ENCODE results near the gene ID2. TPM values are rescaled to one million over a fixed set of nuclear protein-coding genes. Genes with fewer than 3 reads are reported as not detected.

The ID2 gene
- total and polyA plus RNA-seq, 2 of the 13 experiments (the other 11 are each of a cell fraction or from before 2014, with no cell fraction given): 214 to 719 TPM

DNA sequence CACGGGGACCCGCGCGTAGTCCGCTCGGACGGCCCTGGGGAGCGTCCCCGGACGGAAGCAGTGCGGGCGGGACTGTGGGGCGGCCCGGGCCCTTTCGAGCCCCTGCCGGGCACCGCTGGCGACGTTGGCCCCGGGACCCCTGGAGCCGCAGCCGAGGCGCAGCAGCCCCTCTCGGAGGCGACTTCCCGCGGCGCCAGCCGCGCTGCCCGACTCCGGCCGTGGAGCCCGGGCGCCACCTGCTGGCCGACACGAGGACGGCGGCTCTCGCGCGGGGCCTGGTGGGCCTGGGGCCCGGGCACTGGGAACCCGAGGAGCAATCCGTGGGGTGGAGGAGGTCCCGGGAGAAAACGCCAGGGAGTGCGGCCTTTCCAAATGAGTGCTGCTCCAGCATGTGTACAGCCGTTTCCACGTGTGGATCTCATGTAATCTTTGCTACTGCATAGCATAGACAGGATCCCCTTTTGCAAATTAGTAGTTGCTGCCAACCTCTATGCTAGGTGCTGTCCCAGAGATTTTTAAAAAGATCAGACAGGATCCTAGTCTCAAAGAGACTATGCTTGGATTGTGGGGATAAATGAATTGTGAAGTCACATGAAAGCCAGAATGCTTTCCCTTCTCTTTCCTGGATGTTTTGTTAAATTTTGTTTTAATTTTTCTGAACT is 4.0 kb downstream of the ID2 start (continued):
- TF ChIP-seq EHMT2 (IDR thresholded peaks at IDR 0.05; ENCODE audit: borderline replicate concordance, low read depth, low read length): no peak
- 0 out of 2 replicates have a peak, but pooled peaks have one; percentile 48 for TF ChIP-seq ZSCAN31 (CRISPR knock-in tag; IDR thresholded peaks at IDR 0.05; ENCODE audit: low read depth)
- TF ChIP-seq, protein P1, sequence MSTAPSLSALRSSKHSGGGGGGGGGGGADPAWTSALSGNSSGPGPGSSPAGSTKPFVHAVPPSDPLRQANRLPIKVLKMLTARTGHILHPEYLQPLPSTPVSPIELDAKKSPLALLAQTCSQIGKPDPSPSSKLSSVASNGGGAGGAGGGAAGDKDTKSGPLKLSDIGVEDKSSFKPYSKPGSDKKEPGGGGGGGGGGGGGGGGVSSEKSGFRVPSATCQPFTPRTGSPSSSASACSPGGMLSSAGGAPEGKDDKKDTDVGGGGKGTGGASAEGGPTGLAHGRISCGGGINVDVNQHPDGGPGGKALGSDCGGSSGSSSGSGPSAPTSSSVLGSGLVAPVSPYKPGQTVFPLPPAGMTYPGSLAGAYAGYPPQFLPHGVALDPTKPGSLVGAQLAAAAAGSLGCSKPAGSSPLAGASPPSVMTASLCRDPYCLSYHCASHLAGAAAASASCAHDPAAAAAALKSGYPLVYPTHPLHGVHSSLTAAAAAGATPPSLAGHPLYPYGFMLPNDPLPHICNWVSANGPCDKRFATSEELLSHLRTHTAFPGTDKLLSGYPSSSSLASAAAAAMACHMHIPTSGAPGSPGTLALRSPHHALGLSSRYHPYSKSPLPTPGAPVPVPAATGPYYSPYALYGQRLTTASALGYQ (CRISPR knock-in tag; IDR thresholded peaks at IDR 0.05): no peak
- no peak; the same call in 1 of the 2 replicates for TF ChIP-seq REXO4 (CRISPR knock-in tag; IDR thresholded peaks at IDR 0.05; ENCODE audit: borderline replicate concordance)
- no peak for TF ChIP-seq EZH2 (conservative IDR thresholded peaks at IDR 0.05; ENCODE audit: low read depth, low read length)
- no peak for TF ChIP-seq SOX6 (IDR thresholded peaks at IDR 0.05)
- TF ChIP-seq SOX6 (CRISPR knock-in tag; IDR thresholded peaks at IDR 0.05): peak; percentile 41; the same call in 1 of the 2 replicates
- TF ChIP-seq, protein P2, sequence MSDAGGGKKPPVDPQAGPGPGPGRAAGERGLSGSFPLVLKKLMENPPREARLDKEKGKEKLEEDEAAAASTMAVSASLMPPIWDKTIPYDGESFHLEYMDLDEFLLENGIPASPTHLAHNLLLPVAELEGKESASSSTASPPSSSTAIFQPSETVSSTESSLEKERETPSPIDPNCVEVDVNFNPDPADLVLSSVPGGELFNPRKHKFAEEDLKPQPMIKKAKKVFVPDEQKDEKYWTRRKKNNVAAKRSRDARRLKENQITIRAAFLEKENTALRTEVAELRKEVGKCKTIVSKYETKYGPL (CRISPR knock-in tag; IDR thresholded peaks at IDR 0.05): no peak; the same call in 1 of the 2 replicates
- TF ChIP-seq RBM39 (IDR thresholded peaks at IDR 0.05; ENCODE audit: low read depth, low read length, poor library complexity, severe bottlenecking): peak; percentile 4
- TF ChIP-seq, protein P3, sequence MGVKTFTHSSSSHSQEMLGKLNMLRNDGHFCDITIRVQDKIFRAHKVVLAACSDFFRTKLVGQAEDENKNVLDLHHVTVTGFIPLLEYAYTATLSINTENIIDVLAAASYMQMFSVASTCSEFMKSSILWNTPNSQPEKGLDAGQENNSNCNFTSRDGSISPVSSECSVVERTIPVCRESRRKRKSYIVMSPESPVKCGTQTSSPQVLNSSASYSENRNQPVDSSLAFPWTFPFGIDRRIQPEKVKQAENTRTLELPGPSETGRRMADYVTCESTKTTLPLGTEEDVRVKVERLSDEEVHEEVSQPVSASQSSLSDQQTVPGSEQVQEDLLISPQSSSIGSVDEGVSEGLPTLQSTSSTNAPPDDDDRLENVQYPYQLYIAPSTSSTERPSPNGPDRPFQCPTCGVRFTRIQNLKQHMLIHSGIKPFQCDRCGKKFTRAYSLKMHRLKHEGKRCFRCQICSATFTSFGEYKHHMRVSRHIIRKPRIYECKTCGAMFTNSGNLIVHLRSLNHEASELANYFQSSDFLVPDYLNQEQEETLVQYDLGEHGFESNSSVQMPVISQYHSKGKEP (CRISPR knock-in tag; IDR thresholded peaks at IDR 0.05): no peak
- no peak for TF ChIP-seq POLR2A (IDR thresholded peaks at IDR 0.05; ENCODE audit: insufficient read depth in 1 of 2, low read depth in 2 of 2, low read length in 2 of 2)
- TF ChIP-seq ZNF432 (CRISPR knock-in tag; IDR thresholded peaks at IDR 0.05; ENCODE audit: borderline replicate concordance): no peak
- TF ChIP-seq NCOA2 (CRISPR knock-in tag; IDR thresholded peaks at IDR 0.05): peak; percentile 24; the same call in 1 of the 2 replicates
- no peak for TF ChIP-seq ZNF331 (CRISPR knock-in tag; IDR thresholded peaks at IDR 0.05)
- TF ChIP-seq, protein P4, sequence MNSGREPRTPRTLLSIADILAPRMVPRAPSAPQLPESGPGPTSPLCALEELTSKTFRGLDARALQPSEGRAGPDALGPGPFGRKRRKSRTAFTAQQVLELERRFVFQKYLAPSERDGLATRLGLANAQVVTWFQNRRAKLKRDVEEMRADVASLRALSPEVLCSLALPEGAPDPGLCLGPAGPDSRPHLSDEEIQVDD (CRISPR knock-in tag; IDR thresholded peaks at IDR 0.05; ENCODE audit: borderline replicate concordance): no peak
- TF ChIP-seq ARNTL (CRISPR knock-in tag; IDR thresholded peaks at IDR 0.05): 0 out of 2 replicates have a peak, but pooled peaks have one; percentile 13
- TF ChIP-seq GTF3A (CRISPR knock-in tag; conservative IDR thresholded peaks at IDR 0.05): peak; percentile 91
- TF ChIP-seq HOXA3 (CRISPR knock-in tag; IDR thresholded peaks at IDR 0.05): peak; percentile 13; the same call in 1 of the 2 replicates
- TF ChIP-seq NR3C1 (CRISPR knock-in tag; IDR thresholded peaks at IDR 0.05): no peak
- no peak for TF ChIP-seq PAWR (CRISPR knock-in tag; IDR thresholded peaks at IDR 0.05; ENCODE audit: borderline replicate concordance)
- no peak for TF ChIP-seq IRF2 (CRISPR knock-in tag; IDR thresholded peaks at IDR 0.05)
- TF ChIP-seq HNRNPLL (IDR thresholded peaks at IDR 0.05; ENCODE audit: low read depth, low read length, poor library complexity, severe bottlenecking): peak; percentile 73
- TF ChIP-seq, protein P5, sequence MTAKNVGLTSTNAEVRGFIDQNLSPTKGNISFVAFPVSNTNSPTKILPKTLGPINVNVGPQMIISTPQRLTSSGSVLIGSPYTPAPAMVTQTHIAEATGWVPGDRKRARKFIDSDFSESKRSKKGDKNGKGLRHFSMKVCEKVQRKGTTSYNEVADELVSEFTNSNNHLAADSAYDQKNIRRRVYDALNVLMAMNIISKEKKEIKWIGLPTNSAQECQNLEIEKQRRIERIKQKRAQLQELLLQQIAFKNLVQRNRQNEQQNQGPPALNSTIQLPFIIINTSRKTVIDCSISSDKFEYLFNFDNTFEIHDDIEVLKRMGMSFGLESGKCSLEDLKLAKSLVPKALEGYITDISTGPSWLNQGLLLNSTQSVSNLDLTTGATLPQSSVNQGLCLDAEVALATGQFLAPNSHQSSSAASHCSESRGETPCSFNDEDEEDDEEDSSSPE (CRISPR knock-in tag; IDR thresholded peaks at IDR 0.05): peak; percentile 72
- TF ChIP-seq, protein P6, sequence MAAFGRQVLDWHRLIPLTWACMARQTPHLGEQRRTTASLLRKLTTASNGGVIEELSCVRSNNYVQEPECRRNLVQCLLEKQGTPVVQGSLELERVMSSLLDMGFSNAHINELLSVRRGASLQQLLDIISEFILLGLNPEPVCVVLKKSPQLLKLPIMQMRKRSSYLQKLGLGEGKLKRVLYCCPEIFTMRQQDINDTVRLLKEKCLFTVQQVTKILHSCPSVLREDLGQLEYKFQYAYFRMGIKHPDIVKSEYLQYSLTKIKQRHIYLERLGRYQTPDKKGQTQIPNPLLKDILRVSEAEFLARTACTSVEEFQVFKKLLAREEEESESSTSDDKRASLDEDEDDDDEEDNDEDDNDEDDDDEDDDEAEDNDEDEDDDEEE (CRISPR knock-in tag; IDR thresholded peaks at IDR 0.05): no peak

All from HepG2 (cell line).